ENCODE measurements around the gene NEDD9.

NEDD9 gene

DNA sequence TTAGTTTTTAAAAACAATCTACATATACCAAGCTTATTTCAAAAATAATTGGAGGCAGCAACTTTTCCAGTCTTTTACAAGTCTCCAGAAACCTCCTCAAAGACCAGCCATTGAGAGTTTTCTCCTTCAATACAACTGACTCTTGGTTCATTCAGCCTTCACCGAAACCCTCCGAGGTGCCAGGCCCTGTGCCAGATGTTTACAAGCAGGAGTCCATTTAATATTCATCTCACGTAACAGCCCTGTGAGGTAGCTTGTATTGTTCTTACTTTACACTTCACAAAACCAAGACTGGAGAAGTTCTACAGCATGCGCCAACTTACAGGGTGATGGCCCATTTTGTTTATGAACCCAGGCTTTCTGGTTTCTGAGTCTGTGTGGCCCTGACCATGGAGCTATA is 5.5 kb upstream of the NEDD9 start:
- no peak overlapping the region for H3K27ac ChIP-seq (replicated peaks)
- TF ChIP-seq, protein P1, sequence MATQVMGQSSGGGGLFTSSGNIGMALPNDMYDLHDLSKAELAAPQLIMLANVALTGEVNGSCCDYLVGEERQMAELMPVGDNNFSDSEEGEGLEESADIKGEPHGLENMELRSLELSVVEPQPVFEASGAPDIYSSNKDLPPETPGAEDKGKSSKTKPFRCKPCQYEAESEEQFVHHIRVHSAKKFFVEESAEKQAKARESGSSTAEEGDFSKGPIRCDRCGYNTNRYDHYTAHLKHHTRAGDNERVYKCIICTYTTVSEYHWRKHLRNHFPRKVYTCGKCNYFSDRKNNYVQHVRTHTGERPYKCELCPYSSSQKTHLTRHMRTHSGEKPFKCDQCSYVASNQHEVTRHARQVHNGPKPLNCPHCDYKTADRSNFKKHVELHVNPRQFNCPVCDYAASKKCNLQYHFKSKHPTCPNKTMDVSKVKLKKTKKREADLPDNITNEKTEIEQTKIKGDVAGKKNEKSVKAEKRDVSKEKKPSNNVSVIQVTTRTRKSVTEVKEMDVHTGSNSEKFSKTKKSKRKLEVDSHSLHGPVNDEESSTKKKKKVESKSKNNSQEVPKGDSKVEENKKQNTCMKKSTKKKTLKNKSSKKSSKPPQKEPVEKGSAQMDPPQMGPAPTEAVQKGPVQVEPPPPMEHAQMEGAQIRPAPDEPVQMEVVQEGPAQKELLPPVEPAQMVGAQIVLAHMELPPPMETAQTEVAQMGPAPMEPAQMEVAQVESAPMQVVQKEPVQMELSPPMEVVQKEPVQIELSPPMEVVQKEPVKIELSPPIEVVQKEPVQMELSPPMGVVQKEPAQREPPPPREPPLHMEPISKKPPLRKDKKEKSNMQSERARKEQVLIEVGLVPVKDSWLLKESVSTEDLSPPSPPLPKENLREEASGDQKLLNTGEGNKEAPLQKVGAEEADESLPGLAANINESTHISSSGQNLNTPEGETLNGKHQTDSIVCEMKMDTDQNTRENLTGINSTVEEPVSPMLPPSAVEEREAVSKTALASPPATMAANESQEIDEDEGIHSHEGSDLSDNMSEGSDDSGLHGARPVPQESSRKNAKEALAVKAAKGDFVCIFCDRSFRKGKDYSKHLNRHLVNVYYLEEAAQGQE (IDR thresholded peaks at IDR 0.05; ENCODE audit: insufficient replicate concordance, low read depth) = no peak
- TF ChIP-seq CTCF (IDR thresholded peaks at IDR 0.05; ENCODE audit: insufficient read depth, low read length) = no peak
- no peak for TF ChIP-seq POLR2AphosphoS5 (IDR thresholded peaks at IDR 0.05; ENCODE audit: low read depth)
- no peaks in the 10 kb centered on the region for H3K27me3 ChIP-seq (ENCODE audit: insufficient read depth, poor library complexity, severe bottlenecking)
- DNase-seq (ENCODE audit: low read depth in 1 of 2, low spot score in 1 of 2) = no peak
- H3K4me3 ChIP-seq (replicated peaks; ENCODE audit: insufficient read depth, low read length) = no peak overlapping the region

DNA sequence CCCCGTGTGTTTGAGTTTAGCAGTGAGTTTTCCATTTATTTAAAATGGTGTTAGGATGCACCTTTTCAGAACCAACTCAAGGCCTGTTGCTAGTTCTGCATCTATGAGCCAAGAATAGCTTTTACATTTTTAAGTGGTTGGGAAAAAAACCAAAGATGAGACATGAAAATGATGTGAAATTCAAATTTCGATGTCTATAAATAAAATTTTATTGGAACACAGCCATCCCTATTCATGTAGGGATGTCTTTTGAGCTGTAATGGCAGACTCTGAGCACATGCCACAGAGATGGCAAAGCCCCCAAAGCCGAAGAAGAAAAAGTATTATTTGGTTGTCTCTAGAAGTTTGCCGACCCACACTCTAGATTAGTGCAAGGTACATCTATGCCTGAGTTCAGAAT is 5.0 kb upstream of the NEDD9 start:
- TF ChIP-seq POLR2AphosphoS5 (IDR thresholded peaks at IDR 0.05; ENCODE audit: low read depth) (no peak), SPI1 (IDR thresholded peaks at IDR 0.05; ENCODE audit: borderline replicate concordance, low read depth) (no peak), CTCF (IDR thresholded peaks at IDR 0.05; ENCODE audit: insufficient read depth, low read length) (no peak), GABPA (IDR thresholded peaks at IDR 0.05; ENCODE audit: low read depth) (no peak)
- TF ChIP-seq, protein P1 (IDR thresholded peaks at IDR 0.05; ENCODE audit: insufficient replicate concordance, low read depth) = no peak
- Histone ChIP-seq H3K27me3 (ENCODE audit: insufficient read depth, poor library complexity, severe bottlenecking) (no peaks in the 10 kb centered on the region), H3K4me3 (replicated peaks; ENCODE audit: insufficient read depth, low read length) (no peak overlapping the region), H3K27ac (replicated peaks) (no peak overlapping the region)
- no peak for DNase-seq (ENCODE audit: low read depth in 1 of 2, low spot score in 1 of 2)

DNA sequence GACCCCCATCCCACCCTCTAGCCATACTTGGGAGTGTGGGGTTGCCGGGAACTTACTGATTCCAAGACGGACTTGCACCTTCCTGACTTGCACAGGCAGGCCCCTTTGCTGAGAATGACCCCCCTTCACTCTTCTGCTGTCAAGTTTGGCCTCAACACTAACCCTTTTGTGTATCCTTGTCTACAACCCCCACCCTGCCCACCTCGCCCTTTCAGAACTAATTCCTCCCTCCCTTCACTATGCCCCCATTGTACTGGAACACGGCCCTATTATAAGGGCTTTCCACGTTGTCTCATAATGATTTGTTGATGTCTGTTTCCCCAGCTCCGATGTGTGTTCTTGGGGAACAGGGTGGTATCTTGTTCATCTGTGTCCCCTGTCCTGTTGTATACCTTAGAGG is 4.4 kb upstream of the NEDD9 start:
- H3K27ac ChIP-seq (replicated peaks) = no peak overlapping the region
- H3K27me3 ChIP-seq (ENCODE audit: insufficient read depth, poor library complexity, severe bottlenecking) = no peaks in the 10 kb centered on the region
- no peak for DNase-seq (ENCODE audit: low read depth in 1 of 2, low spot score in 1 of 2)
- H3K4me3 ChIP-seq (replicated peaks; ENCODE audit: insufficient read depth, low read length) = no peak overlapping the region
- no peak for TF ChIP-seq CTCF (IDR thresholded peaks at IDR 0.05; ENCODE audit: insufficient read depth, low read length)
- TF ChIP-seq GABPA (IDR thresholded peaks at IDR 0.05; ENCODE audit: low read depth) = no peak
- no peak for TF ChIP-seq SPI1 (IDR thresholded peaks at IDR 0.05; ENCODE audit: borderline replicate concordance, low read depth)
- TF ChIP-seq POLR2AphosphoS5 (IDR thresholded peaks at IDR 0.05; ENCODE audit: low read depth) = no peak
- TF ChIP-seq, protein P1 (IDR thresholded peaks at IDR 0.05; ENCODE audit: insufficient replicate concordance, low read depth) = no peak

Data from HL-60 (cell line).